Epithelial cell of esophagus (primary cell): ENCODE measurements around the gene REPS1.

Experiments
- DNase-seq: peaks from one replicate; pipeline ENCODE4 v3.0.0; 2010; ENCODE audit warnings: low read depth
- H3K4me3 ChIP-seq: 2 replicates; pipeline ENCODE4 v1.5.1; 2011; ENCODE audit warnings: mild to moderate bottlenecking, low read length, control low read depth
- CTCF ChIP-seq: IDR thresholded peaks from 2 replicates; pipeline ENCODE4 v1.5.1; 2011; ENCODE audit warnings: low read depth, mild to moderate bottlenecking, low read length, control low read depth, inconsistent platforms; ENCODE audit not compliant: insufficient read depth; ENCODE audit errors: missing control alignments

REPS1 gene

GRCh38 chr6:138909975-138910374, 78.1 kb downstream of the REPS1 start:
- H3K4me3 ChIP-seq, result no peak overlapping the region
- no peak for TF ChIP-seq CTCF
- DNase-seq, result no peak

- no peak for TF ChIP-seq CTCF
- no peak for DNase-seq
- H3K4me3 ChIP-seq, result no peak overlapping the region
Observed at GRCh38 chr6:138909511-138909910, 78.5 kb downstream of the REPS1 start.

GRCh38 chr6:138907167-138907566, 80.9 kb downstream of the REPS1 start:
- no peak for DNase-seq
- no peak overlapping the region for H3K4me3 ChIP-seq
- TF ChIP-seq CTCF, result no peak

GRCh38 chr6:138897031-138897430, 91.0 kb downstream of the REPS1 start:
- DNase-seq, result no peak
- no peak for TF ChIP-seq CTCF
- H3K4me3 ChIP-seq, result no peak overlapping the region

- DNase-seq, result no peak
- no peak for TF ChIP-seq CTCF
- H3K4me3 ChIP-seq, result no peak overlapping the region
Observed at GRCh38 chr6:138896104-138896756, 91.8 kb downstream of the REPS1 start.

- H3K4me3 ChIP-seq, result no peak overlapping the region
- no peak for TF ChIP-seq CTCF
- no peak for DNase-seq
Observed at GRCh38 chr6:138891255-138891986, 96.6 kb downstream of the REPS1 start.
